ENCODE data around the gene ATXN10.
A peak's percentile ranks its signal among the peaks of the same experiment; 100 is the strongest.

Gene ATXN10

GRCh38 chr22:45632791-45633515 is 38.7 kb upstream of the ATXN10 start:
- DNase-seq (ENCODE audit: low read depth): no peak
- H3K4me3 ChIP-seq (ENCODE audit: low read depth, low read length): no peak overlapping the region
- TF ChIP-seq POLR2A (IDR thresholded peaks at IDR 0.05; ENCODE audit: extremely low read depth, insufficient read length): no peak

- H3K4me3 ChIP-seq (ENCODE audit: low read depth, low read length): no peak overlapping the region
- no peak for DNase-seq (ENCODE audit: low read depth)
- TF ChIP-seq POLR2A (IDR thresholded peaks at IDR 0.05; ENCODE audit: extremely low read depth, insufficient read length) (no peak), CTCF (IDR thresholded peaks at IDR 0.05; ENCODE audit: low read depth, low read length) (no peak), MAX (IDR thresholded peaks at IDR 0.05; ENCODE audit: low read depth, low read length) (no peak), MYC (IDR thresholded peaks at IDR 0.05; ENCODE audit: low read depth, low read length) (no peak)
These were observed 35.0 kb upstream of the ATXN10 start for GRCh38 chr22:45636683-45637082.

GRCh38 chr22:45638197-45638596 is 33.4 kb upstream of the ATXN10 start:
- no peak for DNase-seq (ENCODE audit: low read depth)
- TF ChIP-seq MYC (IDR thresholded peaks at IDR 0.05; ENCODE audit: low read depth, low read length): no peak
- no peak for TF ChIP-seq POLR2A (IDR thresholded peaks at IDR 0.05; ENCODE audit: extremely low read depth, insufficient read length)
- TF ChIP-seq MAX (IDR thresholded peaks at IDR 0.05; ENCODE audit: low read depth, low read length): no peak
- no peak for TF ChIP-seq CTCF (IDR thresholded peaks at IDR 0.05; ENCODE audit: low read depth, low read length)
- H3K4me3 ChIP-seq (ENCODE audit: low read depth, low read length): no peak overlapping the region

- peak; percentile 88 for DNase-seq (ENCODE audit: low read depth)
- H3K4me3 ChIP-seq (ENCODE audit: low read depth, low read length): peak overlapping the region; percentile 13
- TF ChIP-seq POLR2A (IDR thresholded peaks at IDR 0.05; ENCODE audit: extremely low read depth, insufficient read length) (no peak), CTCF (IDR thresholded peaks at IDR 0.05; ENCODE audit: low read depth, low read length) (no peak), MYC (IDR thresholded peaks at IDR 0.05; ENCODE audit: low read depth, low read length) (no peak), MAX (IDR thresholded peaks at IDR 0.05; ENCODE audit: low read depth, low read length) (no peak)
These were observed 32.5 kb upstream of the ATXN10 start for GRCh38 chr22:45638834-45639746.

GRCh38 chr22:45639747-45640102 is 31.9 kb upstream of the ATXN10 start:
- TF ChIP-seq MAX (IDR thresholded peaks at IDR 0.05; ENCODE audit: low read depth, low read length) (no peak), MYC (IDR thresholded peaks at IDR 0.05; ENCODE audit: low read depth, low read length) (no peak), CTCF (IDR thresholded peaks at IDR 0.05; ENCODE audit: low read depth, low read length) (no peak)
- no peak overlapping the region for H3K4me3 ChIP-seq (ENCODE audit: low read depth, low read length)

GRCh38 chr22:45640291-45640940 is 31.2 kb upstream of the ATXN10 start:
- TF ChIP-seq MAX (IDR thresholded peaks at IDR 0.05; ENCODE audit: low read depth, low read length) (no peak), CTCF (IDR thresholded peaks at IDR 0.05; ENCODE audit: low read depth, low read length) (no peak), POLR2A (IDR thresholded peaks at IDR 0.05; ENCODE audit: extremely low read depth, insufficient read length) (no peak), MYC (IDR thresholded peaks at IDR 0.05; ENCODE audit: low read depth, low read length) (no peak)
- DNase-seq (ENCODE audit: low read depth): peak; percentile 55
- H3K4me3 ChIP-seq (ENCODE audit: low read depth, low read length): no peak overlapping the region

More at GRCh38 chr22:45639747-45640102, 31.9 kb upstream of the ATXN10 start:
- peak; percentile 63 for DNase-seq (ENCODE audit: low read depth)

All from NB4 (cell line).